Measurements from ENCODE around the gene MN1.

Gene MN1

GRCh38 chr22:27761665-27762064 lies 39.9 kb downstream of the MN1 start:
- peak; percentile 20; the same call in 1 of the 3 replicates for ATAC-seq
- TF ChIP-seq CSDC2 (CRISPR knock-in tag; IDR thresholded peaks at IDR 0.05) (no peak), ZFP30 (CRISPR knock-in tag; IDR thresholded peaks at IDR 0.05) (no peak), TSHZ2 (CRISPR knock-in tag; IDR thresholded peaks at IDR 0.05) (no peak), ISL1 (CRISPR knock-in tag; IDR thresholded peaks at IDR 0.05) (no peak), BACH2 (CRISPR knock-in tag; IDR thresholded peaks at IDR 0.05; ENCODE audit: borderline replicate concordance) (no peak), SNAI2 (CRISPR knock-in tag; IDR thresholded peaks at IDR 0.05) (no peak), ZNF565 (CRISPR knock-in tag; conservative IDR thresholded peaks at IDR 0.05; ENCODE audit: low read depth) (no peak), PATZ1 (CRISPR knock-in tag; IDR thresholded peaks at IDR 0.05; ENCODE audit: borderline replicate concordance) (no peak), ZNF70 (CRISPR knock-in tag; IDR thresholded peaks at IDR 0.05) (no peak)

- TF ChIP-seq ZNF565 (CRISPR knock-in tag; conservative IDR thresholded peaks at IDR 0.05; ENCODE audit: low read depth), result no peak
- no peak for TF ChIP-seq ESRRG (CRISPR knock-in tag; IDR thresholded peaks at IDR 0.05)
- no peak for TF ChIP-seq ZFP3 (CRISPR knock-in tag; IDR thresholded peaks at IDR 0.05)
- no peak for TF ChIP-seq CSRNP3 (CRISPR knock-in tag; IDR thresholded peaks at IDR 0.05)
- no peak for TF ChIP-seq ZC3H10 (CRISPR knock-in tag; IDR thresholded peaks at IDR 0.05)
- TF ChIP-seq TOX (CRISPR knock-in tag; IDR thresholded peaks at IDR 0.05; ENCODE audit: borderline replicate concordance), result no peak
- TF ChIP-seq PATZ1 (CRISPR knock-in tag; IDR thresholded peaks at IDR 0.05; ENCODE audit: borderline replicate concordance), result no peak
- TF ChIP-seq CSDC2 (CRISPR knock-in tag; IDR thresholded peaks at IDR 0.05), result no peak
- no peak for ATAC-seq
These were observed 40.6 kb downstream of the MN1 start for GRCh38 chr22:27761000-27761399.

- TF ChIP-seq GLIS3 (CRISPR knock-in tag; IDR thresholded peaks at IDR 0.05) (no peak), CSRNP3 (CRISPR knock-in tag; IDR thresholded peaks at IDR 0.05) (no peak), ZNF565 (CRISPR knock-in tag; conservative IDR thresholded peaks at IDR 0.05; ENCODE audit: low read depth) (no peak), TCF4 (CRISPR knock-in tag; IDR thresholded peaks at IDR 0.05; ENCODE audit: borderline replicate concordance) (no peak), ZNF70 (CRISPR knock-in tag; IDR thresholded peaks at IDR 0.05) (no peak), CREB5 (CRISPR knock-in tag; IDR thresholded peaks at IDR 0.05; ENCODE audit: low read depth) (no peak), ZFP30 (CRISPR knock-in tag; IDR thresholded peaks at IDR 0.05) (no peak), ZC3H10 (CRISPR knock-in tag; IDR thresholded peaks at IDR 0.05) (no peak), TSHZ2 (CRISPR knock-in tag; IDR thresholded peaks at IDR 0.05) (no peak), RARB (CRISPR knock-in tag; IDR thresholded peaks at IDR 0.05) (no peak), SNAI2 (CRISPR knock-in tag; IDR thresholded peaks at IDR 0.05) (no peak), PATZ1 (CRISPR knock-in tag; IDR thresholded peaks at IDR 0.05; ENCODE audit: borderline replicate concordance) (no peak), TOX (CRISPR knock-in tag; IDR thresholded peaks at IDR 0.05; ENCODE audit: borderline replicate concordance) (no peak), ARNTL (CRISPR knock-in tag; IDR thresholded peaks at IDR 0.05; ENCODE audit: borderline replicate concordance, low read depth) (no peak)
- no peak for ATAC-seq
These were observed 41.1 kb downstream of the MN1 start for GRCh38 chr22:27760474-27760873.

Measured in SK-N-SH treated with all-trans-retinoic acid at 6 μM for 48 hours (cell line).